Keratinocyte (primary cell): Measurements from ENCODE around the gene BMP7.

Experiments used
- CTCF ChIP-seq, 3 experiments: IDR thresholded peaks in 1 of 3; conservative IDR thresholded peaks in 1 of 3; optimal IDR thresholded peaks in 1 of 3; 2 replicates in 2 of 3; 3 replicates in 1 of 3; pipeline versions ENCODE3 to v1.5.1; 2011; ENCODE audit warnings: low read length in 3 of 3, mild to moderate bottlenecking in 3 of 3, moderate library complexity in 2 of 3, control low read depth in 1 of 3, inconsistent platforms in 1 of 3; ENCODE audit not compliant: insufficient read depth in 2 of 3; ENCODE audit errors: extremely low read depth in 1 of 3
- EZH2 ChIP-seq: IDR thresholded peaks from one replicate; pipeline ENCODE4 v1.6.1; 2012; ENCODE audit warnings: inconsistent platforms, mild to moderate bottlenecking, low read length, moderate library complexity

- TF ChIP-seq CTCF (optimal IDR thresholded peaks at IDR 0.05 in 1 of 3, IDR thresholded peaks at IDR 0.05 in 1 of 3, conservative IDR thresholded peaks at IDR 0.05 in 1 of 3; ENCODE audit: extremely low read depth in 1 of 3, insufficient read depth in 2 of 3, low read length in 3 of 3) (peak; percentile 30 to 51 (median 50)), EZH2 (no peak)
These were observed 24.6 kb upstream of the BMP7 start for GRCh38 chr20:57291003-57291402.
